ENCODE data around the gene CD9.
"Not testable (repeated sequence)": the region's sequence is repeated elsewhere in the genome, so short reads cannot be mapped to it uniquely, and the experiment has no call there.

CD9 gene

GRCh38 chr12:6199531-6200255 is 507 bp upstream of the CD9 start:
- no peak for DNase-seq (ENCODE audit: low read depth)

GRCh38 chr12:6201213-6201608 is 1.0 kb downstream of the CD9 start:
- DNase-seq (ENCODE audit: low read depth), result no peak

GRCh38 chr12:6201826-6202225 is 1.6 kb downstream of the CD9 start:
- DNase-seq (ENCODE audit: low read depth), result no peak

GRCh38 chr12:6202304-6202703 is 2.1 kb downstream of the CD9 start:
- no peak for DNase-seq (ENCODE audit: low read depth)

- no peak for DNase-seq (ENCODE audit: low read depth)
These were observed 2.6 kb downstream of the CD9 start for GRCh38 chr12:6202846-6203245.

- DNase-seq (ENCODE audit: low read depth), result no peak
These were observed 3.4 kb downstream of the CD9 start for GRCh38 chr12:6203601-6204000.

- no peak for DNase-seq (ENCODE audit: low read depth)
These were observed 4.4 kb downstream of the CD9 start for GRCh38 chr12:6204533-6205143.

- no peak for DNase-seq (ENCODE audit: low read depth)
These were observed 4.9 kb downstream of the CD9 start for GRCh38 chr12:6205144-6205539.

GRCh38 chr12:6205761-6206160 is 5.6 kb downstream of the CD9 start:
- DNase-seq (ENCODE audit: low read depth), result no peak

- no peak for DNase-seq (ENCODE audit: low read depth)
These were observed 6.1 kb downstream of the CD9 start for GRCh38 chr12:6206327-6206726.

- no peak for DNase-seq (ENCODE audit: low read depth)
These were observed 7.2 kb downstream of the CD9 start for GRCh38 chr12:6207259-6207925.

GRCh38 chr12:6208130-6208529 is 7.9 kb downstream of the CD9 start:
- no peak for DNase-seq (ENCODE audit: low read depth)

- DNase-seq (ENCODE audit: low read depth), result not testable (repeated sequence)
These were observed 9.2 kb downstream of the CD9 start for GRCh38 chr12:6209428-6209827.

- DNase-seq (ENCODE audit: low read depth), result no peak
These were observed 11.2 kb downstream of the CD9 start for GRCh38 chr12:6211421-6211869.

- no peak for DNase-seq (ENCODE audit: low read depth)
These were observed 11.9 kb downstream of the CD9 start for GRCh38 chr12:6212086-6212485.

- DNase-seq (ENCODE audit: low read depth), result no peak
These were observed 13.8 kb downstream of the CD9 start for GRCh38 chr12:6213969-6214368.

- DNase-seq (ENCODE audit: low read depth), result no peak
These were observed 14.4 kb downstream of the CD9 start for GRCh38 chr12:6214633-6215032.

GRCh38 chr12:6215120-6215807 is 15.1 kb downstream of the CD9 start:
- DNase-seq (ENCODE audit: low read depth), result no peak

- DNase-seq (ENCODE audit: low read depth), result no peak
These were observed 15.8 kb downstream of the CD9 start for GRCh38 chr12:6215932-6216494.

- DNase-seq (ENCODE audit: low read depth), result no peak
These were observed 16.4 kb downstream of the CD9 start for GRCh38 chr12:6216581-6216980.

GRCh38 chr12:6218347-6218925 is 18.2 kb downstream of the CD9 start:
- no peak for DNase-seq (ENCODE audit: low read depth)

- DNase-seq (ENCODE audit: low read depth), result no peak
These were observed 19.8 kb downstream of the CD9 start for GRCh38 chr12:6219980-6220379.
